HG03439 (cell line): ENCODE measurements around the gene ASPG.

Experiments used
- ATAC-seq: cut with Tn5 transposase; IDR thresholded peaks from one replicate; pipeline ENCODE4 v1.9.1; 2021; ENCODE audit warnings: mild to moderate bottlenecking, moderate library complexity; ENCODE audit not compliant: unreplicated experiment

Gene ASPG

DNA sequence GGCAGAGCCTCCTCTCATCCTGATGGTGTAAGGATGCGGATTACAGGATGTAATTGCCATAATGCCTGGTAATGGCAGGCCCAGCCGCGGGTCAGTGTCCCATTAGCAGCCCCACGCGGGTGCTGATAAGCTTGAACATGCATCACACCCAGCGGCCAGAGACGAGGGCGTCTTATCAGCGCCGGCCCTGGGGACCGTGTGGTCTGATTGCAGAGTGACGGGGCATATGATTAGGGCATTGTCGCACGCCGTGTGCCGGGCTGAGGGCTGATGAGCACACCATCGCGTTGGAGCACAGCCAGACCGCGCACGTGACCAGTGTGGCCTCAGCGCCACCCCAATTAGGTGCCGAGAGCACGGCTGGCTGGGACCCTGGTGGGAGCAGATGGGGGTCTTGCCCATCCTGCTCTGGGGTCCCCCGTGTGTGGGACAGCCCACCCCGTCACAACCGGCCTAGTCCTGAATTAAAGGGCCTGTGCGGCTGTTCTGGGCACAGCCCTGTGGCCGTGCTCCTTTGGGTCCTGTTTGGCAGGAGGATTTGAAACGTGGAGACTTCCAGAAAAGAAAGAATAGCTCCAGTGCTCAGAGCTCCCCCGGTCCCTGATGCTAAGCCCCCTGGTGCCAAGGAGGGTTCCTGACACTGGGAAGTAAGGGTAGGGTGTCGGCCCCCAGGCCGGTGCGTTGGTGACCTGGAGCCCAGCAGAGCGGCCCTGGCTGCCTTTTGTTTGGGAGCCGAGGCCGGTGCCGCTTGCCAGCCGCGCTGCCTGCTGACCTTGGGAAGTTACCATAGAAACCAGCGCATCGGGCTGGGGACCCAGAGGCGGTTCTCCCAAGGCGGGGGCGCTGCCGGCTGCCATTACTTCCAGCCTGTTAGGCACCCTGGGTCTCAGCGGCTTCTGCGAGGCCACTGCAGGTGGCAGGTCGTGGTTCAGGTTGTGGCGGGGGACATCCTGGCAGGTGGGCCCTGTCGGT lies 73.6 kb downstream of the ASPG start:
- ATAC-seq: no peak

DNA sequence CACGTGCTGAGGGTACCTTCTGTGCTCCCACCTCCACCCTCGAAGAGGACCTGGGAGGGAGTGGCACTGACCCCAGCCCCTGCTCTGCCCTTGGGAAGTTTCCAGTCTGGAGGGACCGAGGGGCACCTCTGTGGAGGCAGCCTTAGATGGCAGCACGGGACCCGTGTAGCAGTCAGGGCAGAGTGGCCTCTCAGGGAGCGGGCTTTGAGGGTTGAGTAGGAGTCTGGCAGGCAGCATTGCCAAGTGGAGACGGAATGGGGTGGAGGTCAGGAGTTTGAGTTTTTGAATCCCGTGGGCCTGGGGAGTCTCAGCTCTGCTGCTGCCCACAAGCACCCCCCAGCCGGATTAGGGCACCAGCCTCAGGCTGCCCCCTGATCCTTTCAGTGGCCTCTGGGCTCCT lies 74.5 kb downstream of the ASPG start:
- ATAC-seq: no peak

DNA sequence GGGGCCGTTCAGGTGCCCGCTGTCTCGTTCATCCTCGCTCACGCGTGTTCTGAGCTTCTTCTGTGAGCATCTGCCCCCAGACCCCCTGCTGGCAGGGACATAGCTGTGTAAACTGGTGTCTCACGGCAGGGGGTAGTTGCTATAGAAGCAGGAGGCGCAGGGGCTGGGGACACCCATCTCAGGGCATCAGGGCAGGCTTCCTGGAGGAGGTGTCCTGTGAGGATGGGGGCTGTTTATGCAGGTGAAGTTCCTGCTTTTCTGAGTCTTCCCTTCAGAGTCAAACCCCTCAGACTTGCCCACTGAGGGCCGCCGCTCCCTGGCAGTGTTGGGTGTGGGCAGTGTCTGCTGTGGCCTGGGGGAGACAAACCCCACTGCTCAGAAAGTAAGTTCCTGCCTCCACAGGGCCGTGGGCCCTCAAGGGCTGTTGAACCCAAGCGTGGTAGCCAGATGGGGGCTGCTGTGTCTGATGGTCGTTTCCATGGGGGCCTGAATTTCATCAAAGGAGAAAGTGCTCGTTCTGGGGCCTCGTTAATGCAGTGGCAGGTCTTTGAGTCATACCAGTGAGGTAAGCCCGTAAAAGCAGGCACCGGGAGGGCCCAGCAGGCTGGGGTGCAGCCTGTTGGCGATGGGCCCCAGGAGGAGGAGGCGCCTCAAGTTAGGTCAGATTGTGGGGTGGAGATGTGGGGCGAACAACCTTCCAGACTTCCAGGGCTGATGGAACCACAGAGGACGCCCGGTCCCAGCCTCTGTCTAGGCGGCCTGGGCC lies 76.3 kb downstream of the ASPG start:
- no peak for ATAC-seq

DNA sequence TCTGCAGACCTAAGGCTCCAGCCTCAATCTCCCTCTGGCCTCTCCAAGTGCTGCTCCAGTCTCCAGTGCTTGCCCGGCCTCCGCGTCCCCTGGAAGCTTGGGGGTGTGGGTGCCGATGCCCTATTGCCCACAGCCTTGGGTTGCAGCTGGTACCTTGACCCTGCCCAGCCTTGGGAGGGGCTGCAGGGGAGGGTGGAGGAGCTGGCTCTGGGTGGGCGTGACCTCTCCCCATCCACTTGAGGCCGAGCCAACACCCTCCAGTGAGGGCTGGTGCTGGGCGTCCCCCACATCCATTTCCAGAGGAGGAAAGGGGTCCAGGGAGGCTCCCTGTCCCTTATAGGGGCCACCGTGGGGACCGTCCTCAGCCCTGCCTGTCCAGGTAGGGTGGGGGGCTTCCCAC lies 77.0 kb downstream of the ASPG start:
- no peak for ATAC-seq

DNA sequence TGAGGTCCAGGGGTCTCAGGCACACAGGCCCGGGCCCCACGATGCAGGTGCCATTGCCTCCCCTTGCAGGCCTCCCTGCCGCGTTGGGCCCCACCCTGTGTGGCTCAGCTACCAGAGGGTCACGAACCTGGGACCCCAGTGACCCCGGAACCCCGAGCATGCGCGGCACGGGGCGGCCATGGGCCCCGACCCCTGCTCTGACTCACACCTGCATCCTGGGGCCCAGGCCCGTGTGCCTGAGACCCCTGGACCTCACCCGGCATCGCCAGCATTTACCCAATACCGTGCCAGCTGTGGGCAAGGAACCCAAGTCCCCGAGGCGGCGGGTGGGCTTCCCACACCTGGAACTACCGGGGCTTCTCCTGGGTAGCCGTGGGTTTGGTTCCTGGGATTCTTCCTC lies 78.0 kb downstream of the ASPG start:
- ATAC-seq: no peak

DNA sequence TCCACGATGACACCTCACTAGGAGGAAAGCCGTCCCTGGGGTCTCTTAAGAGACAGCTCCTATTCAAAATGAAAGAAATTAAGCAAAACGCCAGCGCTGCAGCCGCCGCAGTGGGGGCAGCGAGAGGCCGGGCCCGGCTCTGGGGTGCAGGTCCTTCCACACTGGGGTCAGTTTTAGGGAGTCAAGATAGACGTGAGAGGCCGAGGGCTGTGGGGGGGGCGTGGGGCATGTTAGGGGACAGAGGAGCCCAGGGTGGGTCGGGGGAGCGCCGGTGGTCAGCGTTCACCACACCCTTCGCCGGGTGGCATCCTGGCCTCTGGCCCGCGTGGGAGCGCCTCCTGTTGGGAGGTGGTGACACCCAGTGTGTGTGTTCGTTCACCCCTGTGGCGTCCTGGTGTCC lies 78.5 kb downstream of the ASPG start:
- no peak for ATAC-seq

DNA sequence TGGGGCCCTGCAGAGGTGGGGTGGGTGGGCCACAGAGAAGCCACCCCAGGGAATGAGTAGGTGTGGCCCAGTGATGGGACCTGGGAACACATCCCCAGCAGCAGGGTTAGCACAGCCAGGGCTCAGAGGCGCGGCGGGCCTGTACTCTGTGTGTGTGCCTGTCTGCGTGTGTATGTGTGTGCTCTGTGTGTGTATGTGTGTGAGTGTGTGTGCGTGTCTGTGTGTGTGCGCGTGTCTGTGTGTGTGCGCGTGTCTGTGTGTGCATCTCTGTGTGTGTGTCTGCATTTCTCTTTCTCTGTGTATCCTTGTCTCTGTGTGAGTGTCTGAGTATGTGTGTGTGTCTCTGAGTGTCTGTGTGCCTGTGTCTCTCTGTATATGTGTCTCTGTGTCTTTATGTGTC lies 79.0 kb downstream of the ASPG start:
- ATAC-seq: no peak
